CD4-positive, alpha-beta memory T cell (primary cell): ENCODE results near the gene OSGIN1. TPM values are rescaled to one million over a fixed set of nuclear protein-coding genes. Genes with fewer than 3 reads are reported as not detected.

ENCODE experiments used
- CTCF ChIA-PET: fragments of 350-600 bp; sonication (Branson Sonifier 250); formaldehyde crosslinking; loops from one replicate; lab custom pipeline; 2021; ENCODE audit warnings: inconsistent platforms; ENCODE audit not compliant: partially characterized antibody; lab: Charles Lee
- POLR2A ChIA-PET: fragments of 350-600 bp; sonication (Branson Sonifier 250); formaldehyde crosslinking; loops from one replicate; lab custom pipeline; 2021; ENCODE audit not compliant: partially characterized antibody; lab: Charles Lee
- DNase-seq, 5 donors: peaks; one replicate each; pipeline versions ENCODE4 v3.0.0 to v3.0.0-alpha.2; 2020 to 2022; ENCODE audit warnings: mixed read lengths in 1 of 5
- H3K27ac ChIP-seq: one replicate; pipeline ENCODE4 v1.7.0; 2013; ENCODE audit warnings: low read depth, low read length
- H3K27me3 ChIP-seq: 2 replicates; pipeline ENCODE4 v1.7.0; 2013; ENCODE audit warnings: mild to moderate bottlenecking, low read length, moderate library complexity; ENCODE audit not compliant: insufficient read depth
- H3K36me3 ChIP-seq: 2 replicates; pipeline ENCODE4 v1.7.0; 2013; ENCODE audit warnings: mild to moderate bottlenecking, low read length, moderate library complexity; ENCODE audit not compliant: insufficient read depth
- H3K4me1 ChIP-seq: 2 replicates; pipeline ENCODE4 v1.7.0; 2013; ENCODE audit warnings: mild to moderate bottlenecking, low read length, moderate library complexity; ENCODE audit not compliant: insufficient read depth
- H3K4me3 ChIP-seq, 2 donors: one replicate each; pipeline ENCODE4 v1.7.0; 2013; ENCODE audit warnings: low read length in 2 of 2, mild to moderate bottlenecking in 1 of 2
- H3K9me3 ChIP-seq, 2 donors: one replicate each; pipeline ENCODE4 v1.7.0; 2013; ENCODE audit warnings: low read length in 2 of 2, control low read depth in 1 of 2; ENCODE audit not compliant: control insufficient read depth in 1 of 2
- H3K27ac Mint-ChIP-seq, 7 donors: one replicate each; pipeline ENCODE4 v1.8.0; 2020 to 2021; ENCODE audit warnings: mixed read lengths in 7 of 7, mild to moderate bottlenecking in 6 of 7, inconsistent platforms in 3 of 7, moderate library complexity in 3 of 7
- H3K27me3 Mint-ChIP-seq, 2 donors: one replicate each; pipeline ENCODE4 v1.8.0; 2020 to 2021; ENCODE audit warnings: mixed read lengths in 2 of 2
- H3K36me3 Mint-ChIP-seq, 2 donors: one replicate each; pipeline ENCODE4 v1.8.0; 2020 to 2021; ENCODE audit warnings: mixed read lengths in 2 of 2, inconsistent platforms in 1 of 2, mild to moderate bottlenecking in 1 of 2
- H3K4me1 Mint-ChIP-seq, 4 donors: one replicate each; pipeline ENCODE4 v1.8.0; 2020 to 2021; ENCODE audit warnings: mixed read lengths in 4 of 4, mild to moderate bottlenecking in 1 of 4
- H3K4me3 Mint-ChIP-seq, 8 donors: one replicate each; pipeline ENCODE4 v1.8.0; 2020 to 2021; ENCODE audit warnings: mixed read lengths in 8 of 8, mild to moderate bottlenecking in 7 of 8, moderate library complexity in 6 of 8, inconsistent platforms in 3 of 8
- H3K9me3 Mint-ChIP-seq, 8 donors: one replicate each; pipeline ENCODE4 v1.8.0; 2020 to 2021; ENCODE audit warnings: mixed read lengths in 8 of 8, mild to moderate bottlenecking in 5 of 8, inconsistent platforms in 3 of 8, moderate library complexity in 1 of 8
- intact Hi-C: fragments of 100-400 bp; cut with micrococcal nuclease; formaldehyde crosslinking; loops from one replicate; pipeline ENCODE4 v1.15.1; 2023
- polyA plus RNA-seq, 2 donors: library from polyadenylated mRNA; unstranded; fragments of 300-500 nt; fragmentation: Illumina TruSeq; gene quantifications; one replicate each; pipeline ENCODE4 v1.2.3, GENCODE V29; 2021
- total RNA-seq, 2 experiments: library from RNA; stranded (reverse); gene quantifications; one replicate each; pipeline ENCODE4 v1.2.3, GENCODE V29; 2021

The OSGIN1 gene
- total and polyA plus RNA-seq, 4 experiments from 2014 or later, result 0.28 to 1.2 (median 1.1) TPM; not detected in 1

DNA sequence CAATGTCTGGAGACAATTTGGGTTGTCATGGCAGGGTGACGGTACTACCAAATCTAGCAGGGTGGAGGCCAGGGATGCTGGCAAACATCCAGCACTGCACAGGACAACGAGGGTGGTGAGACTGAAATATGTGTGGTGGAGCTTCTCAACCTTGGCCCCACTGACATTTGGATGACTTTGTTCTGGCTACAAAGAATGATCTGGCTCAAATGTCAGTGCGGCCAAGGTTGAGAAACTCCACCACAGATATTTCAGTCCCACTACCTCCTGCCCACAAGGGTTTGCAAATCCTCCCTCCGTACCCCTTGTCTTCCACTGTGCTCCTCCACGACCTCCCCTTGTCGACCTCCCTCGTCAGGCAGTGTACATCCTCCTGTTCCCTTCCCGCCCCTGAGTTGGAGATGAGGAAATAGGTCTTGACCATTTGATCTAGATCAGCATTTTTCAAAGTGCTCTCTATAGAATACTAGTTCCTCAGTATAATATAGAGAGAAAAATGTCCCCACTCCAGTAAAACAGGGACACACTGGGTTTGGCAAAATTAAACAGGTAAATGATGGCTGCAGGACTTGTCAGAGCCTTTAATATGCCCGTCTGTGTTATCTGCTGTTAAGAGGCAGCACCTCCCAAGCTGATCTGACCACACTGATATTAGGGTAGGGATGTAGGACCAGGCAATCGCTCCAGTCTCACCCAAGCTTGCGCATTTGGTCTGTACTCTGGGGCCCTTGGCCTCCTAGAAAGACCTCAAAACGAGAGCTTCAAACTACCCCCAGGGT, 6.8 kb downstream of the OSGIN1 start:
- H3K4me3 ChIP-seq, result no peak overlapping the region
- H3K27ac ChIP-seq, result no peak overlapping the region
- no peaks in the 10 kb centered on the region for H3K9me3 ChIP-seq
- H3K4me3 Mint-ChIP-seq, result no peak overlapping the region
- CTCF ChIA-PET, result no interaction called here
- intact Hi-C loops, result no loop called here
- H3K4me1 ChIP-seq, result no peaks in the 10 kb centered on the region
- DNase-seq, result no peak
- POLR2A ChIA-PET, result no interaction called here
- H3K4me1 Mint-ChIP-seq, result no peaks in the 10 kb centered on the region
- H3K27ac Mint-ChIP-seq, result no peak overlapping the region
- H3K27me3 ChIP-seq, result no peaks in the 10 kb centered on the region
- H3K9me3 Mint-ChIP-seq, result no peaks in the 10 kb centered on the region
- peaks cover 5 to 6% of the 10 kb centered on the region in 2 donors for H3K27me3 Mint-ChIP-seq
- no peaks in the 10 kb centered on the region for H3K36me3 ChIP-seq
- H3K36me3 Mint-ChIP-seq, result no peaks in the 10 kb centered on the region

DNA sequence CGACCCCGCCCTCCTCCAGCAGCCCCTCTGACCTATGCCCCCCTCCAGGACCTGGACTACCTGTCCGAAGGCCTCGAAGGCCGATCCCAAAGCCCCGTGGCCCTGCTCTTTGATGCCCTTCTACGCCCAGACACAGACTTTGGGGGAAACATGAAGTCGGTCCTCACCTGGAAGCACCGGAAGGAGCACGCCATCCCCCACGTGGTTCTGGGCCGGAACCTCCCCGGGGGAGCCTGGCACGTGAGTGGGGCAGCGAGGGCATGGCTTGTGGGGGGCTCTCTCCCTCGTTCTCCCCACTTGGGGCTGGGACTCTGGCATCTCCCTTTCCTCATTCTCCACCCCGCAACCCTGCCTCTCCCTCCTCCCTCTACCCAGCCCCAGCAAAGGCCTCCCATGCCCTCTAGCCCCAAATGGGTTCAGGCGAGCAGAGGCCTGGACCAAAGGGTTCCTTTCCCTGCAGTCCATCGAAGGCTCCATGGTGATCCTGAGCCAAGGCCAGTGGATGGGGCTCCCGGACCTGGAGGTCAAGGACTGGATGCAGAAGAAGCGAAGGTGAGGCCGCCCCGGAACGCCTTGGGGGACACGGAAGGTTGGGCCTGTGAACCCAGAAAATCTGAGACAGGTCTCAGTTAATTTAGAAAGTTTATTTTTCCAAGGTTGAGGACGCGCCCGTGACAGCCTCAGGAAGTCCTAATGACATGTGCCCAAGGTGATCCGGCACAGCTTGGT, 7.6 kb downstream of the OSGIN1 start:
- Mint-ChIP-seq H3K4me1 (no peaks in the 10 kb centered on the region), H3K36me3 (no peaks in the 10 kb centered on the region), H3K9me3 (no peaks in the 10 kb centered on the region), H3K27me3 (peaks cover 0 to 2% of the 10 kb centered on the region in 2 donors), H3K27ac (peak overlapping the region in 1 of 7 donors; percentile 64), H3K4me3 (no peak overlapping the region)
- no peaks in the 10 kb centered on the region for H3K27me3 ChIP-seq
- POLR2A ChIA-PET, result no interaction called here
- CTCF ChIA-PET, result no interaction called here
- no peaks in the 10 kb centered on the region for H3K4me1 ChIP-seq
- H3K9me3 ChIP-seq, result no peaks in the 10 kb centered on the region
- H3K27ac ChIP-seq, result no peak overlapping the region
- H3K36me3 ChIP-seq, result no peaks in the 10 kb centered on the region
- no peak overlapping the region for H3K4me3 ChIP-seq
- intact Hi-C loops, result no loop called here
- DNase-seq, result no peak

DNA sequence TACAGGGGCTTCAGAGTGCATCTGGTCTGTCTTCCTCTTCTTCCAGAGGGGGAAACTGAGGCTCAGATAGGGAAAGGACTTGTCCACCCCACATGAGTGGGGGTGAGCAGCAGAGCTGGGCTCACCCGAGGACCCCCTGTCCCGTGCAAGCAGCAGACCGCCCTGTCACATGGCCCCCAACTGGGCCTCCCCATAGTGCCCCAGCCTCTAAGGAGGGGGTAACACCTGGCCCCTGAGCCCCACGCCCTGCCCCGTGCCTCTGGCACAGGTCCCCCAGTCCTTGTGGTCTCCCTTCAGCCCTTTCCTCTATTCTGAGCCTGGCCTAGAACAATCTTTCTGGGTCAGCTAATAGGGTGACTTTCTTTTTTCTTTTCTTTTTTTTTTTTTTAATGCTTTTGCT, 8.6 kb downstream of the OSGIN1 start:
- Histone ChIP-seq H3K27ac (no peak overlapping the region), H3K9me3 (no peaks in the 10 kb centered on the region), H3K4me1 (no peaks in the 10 kb centered on the region), H3K27me3 (no peaks in the 10 kb centered on the region), H3K36me3 (no peaks in the 10 kb centered on the region), H3K4me3 (no peak overlapping the region)
- Mint-ChIP-seq H3K27ac (no peak overlapping the region), H3K27me3 (peaks cover 0 to 2% of the 10 kb centered on the region in 2 donors), H3K4me1 (no peaks in the 10 kb centered on the region), H3K36me3 (no peaks in the 10 kb centered on the region), H3K9me3 (no peaks in the 10 kb centered on the region), H3K4me3 (no peak overlapping the region)
- intact Hi-C loops, result no loop called here
- no peak for DNase-seq
- POLR2A ChIA-PET, result no interaction called here
- CTCF ChIA-PET, result no interaction called here

DNA sequence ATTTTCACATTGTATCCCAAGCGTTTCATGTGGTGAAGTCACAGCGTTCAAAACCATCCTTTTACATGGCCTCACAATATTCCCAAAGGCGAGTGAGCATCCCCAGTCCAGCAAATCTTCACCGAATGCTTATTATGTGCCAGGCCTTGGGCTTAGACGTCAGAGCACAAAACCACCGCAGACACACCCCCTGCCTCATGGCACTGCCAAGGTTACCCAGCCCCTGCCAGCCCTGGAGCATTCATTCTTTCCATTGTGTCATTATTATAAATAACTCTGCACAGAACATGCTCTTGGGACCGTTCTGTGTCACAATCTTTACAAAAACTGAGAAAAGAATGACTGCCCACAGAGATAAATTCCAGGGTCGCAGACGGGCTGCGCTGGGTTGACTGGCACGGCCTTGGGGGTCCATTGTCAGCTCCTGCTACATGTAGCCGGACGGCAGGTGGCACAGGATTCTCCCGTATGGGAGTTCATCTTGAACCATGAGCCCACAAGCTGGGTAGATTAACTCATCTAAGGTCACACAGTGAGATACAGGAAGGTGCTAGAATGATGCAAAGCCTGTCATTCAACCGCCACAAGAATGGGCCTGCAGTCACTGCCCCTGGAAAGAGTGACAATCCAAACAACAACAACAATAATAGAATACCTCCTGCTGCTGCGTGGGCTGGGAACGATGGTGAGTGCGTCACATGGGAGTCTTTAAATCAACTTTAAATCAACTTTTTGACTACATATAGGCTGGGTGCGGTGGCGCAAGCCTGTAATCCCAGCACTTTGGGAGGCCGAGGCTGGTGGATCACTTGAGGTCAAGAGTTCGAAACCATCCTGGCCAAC, 10.5 kb downstream of the OSGIN1 start:
- H3K36me3 Mint-ChIP-seq, result no peaks in the 10 kb centered on the region
- DNase-seq, result no peak
- no peak overlapping the region for H3K4me3 Mint-ChIP-seq
- H3K9me3 Mint-ChIP-seq, result peaks cover 0 to 2% (median 0%) of the 10 kb centered on the region in 8 donors
- no peak overlapping the region for H3K27ac ChIP-seq
- H3K9me3 ChIP-seq, result no peaks in the 10 kb centered on the region
- peaks cover 0 to 4% (median 2%) of the 10 kb centered on the region in 4 donors for H3K4me1 Mint-ChIP-seq
- CTCF ChIA-PET, result no interaction called here
- H3K4me3 ChIP-seq, result no peak overlapping the region
- no peaks in the 10 kb centered on the region for H3K4me1 ChIP-seq
- no peak overlapping the region for H3K27ac Mint-ChIP-seq
- H3K36me3 ChIP-seq, result no peaks in the 10 kb centered on the region
- POLR2A ChIA-PET, result no interaction called here
- intact Hi-C loops, result no loop called here
- peaks cover 3 to 6% of the 10 kb centered on the region in 2 donors for H3K27me3 Mint-ChIP-seq
- H3K27me3 ChIP-seq, result no peaks in the 10 kb centered on the region

DNA sequence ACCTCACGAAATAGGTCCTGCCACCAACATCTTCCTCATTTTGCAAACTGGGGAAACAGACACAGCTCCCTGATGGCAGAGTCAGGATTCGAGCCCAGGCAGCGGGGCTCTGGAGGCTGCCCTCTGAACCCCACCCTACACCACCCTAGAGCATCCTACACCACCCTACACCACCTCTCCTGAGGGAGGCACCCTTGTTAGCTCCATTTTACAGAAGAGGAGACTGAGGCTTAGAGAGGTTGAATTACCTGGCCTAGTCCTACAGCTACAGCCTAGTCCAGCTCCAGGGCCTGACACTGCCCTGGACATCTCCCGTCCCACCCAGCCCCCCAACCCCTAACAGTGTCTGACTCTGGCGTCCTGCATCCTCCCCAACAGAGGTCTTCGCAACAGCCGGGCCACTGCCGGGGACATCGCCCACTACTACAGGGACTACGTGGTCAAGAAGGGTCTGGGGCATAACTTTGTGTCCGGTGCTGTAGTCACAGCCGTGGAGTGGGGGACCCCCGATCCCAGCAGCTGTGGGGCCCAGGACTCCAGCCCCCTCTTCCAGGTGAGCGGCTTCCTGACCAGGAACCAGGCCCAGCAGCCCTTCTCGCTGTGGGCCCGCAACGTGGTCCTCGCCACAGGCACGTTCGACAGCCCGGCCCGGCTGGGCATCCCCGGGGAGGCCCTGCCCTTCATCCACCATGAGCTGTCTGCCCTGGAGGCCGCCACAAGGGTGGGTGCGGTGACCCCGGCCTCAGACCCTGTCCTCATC, 11.8 kb downstream of the OSGIN1 start:
- CTCF ChIA-PET, result interaction anchor here (0.9 to 1.1 kb wide), 2 partner anchors 9 to 222 kb away, joined by 3 read pairs; partner anchors contain the start of gene TAF1C
- H3K36me3 ChIP-seq, result no peaks in the 10 kb centered on the region
- Mint-ChIP-seq H3K9me3 (peaks cover 0 to 2% (median 0%) of the 10 kb centered on the region in 8 donors), H3K36me3 (no peaks in the 10 kb centered on the region), H3K4me1 (peaks cover 0 to 4% (median 2%) of the 10 kb centered on the region in 4 donors), H3K27me3 (peaks cover 5 to 9% of the 10 kb centered on the region in 2 donors), H3K4me3 (no peak overlapping the region), H3K27ac (no peak overlapping the region)
- H3K27me3 ChIP-seq, result no peaks in the 10 kb centered on the region
- no peaks in the 10 kb centered on the region for H3K9me3 ChIP-seq
- H3K4me1 ChIP-seq, result no peaks in the 10 kb centered on the region
- intact Hi-C loops, result no loop called here
- no peak overlapping the region for H3K4me3 ChIP-seq
- POLR2A ChIA-PET, result no interaction called here
- no peak overlapping the region for H3K27ac ChIP-seq
- no peak for DNase-seq

DNA sequence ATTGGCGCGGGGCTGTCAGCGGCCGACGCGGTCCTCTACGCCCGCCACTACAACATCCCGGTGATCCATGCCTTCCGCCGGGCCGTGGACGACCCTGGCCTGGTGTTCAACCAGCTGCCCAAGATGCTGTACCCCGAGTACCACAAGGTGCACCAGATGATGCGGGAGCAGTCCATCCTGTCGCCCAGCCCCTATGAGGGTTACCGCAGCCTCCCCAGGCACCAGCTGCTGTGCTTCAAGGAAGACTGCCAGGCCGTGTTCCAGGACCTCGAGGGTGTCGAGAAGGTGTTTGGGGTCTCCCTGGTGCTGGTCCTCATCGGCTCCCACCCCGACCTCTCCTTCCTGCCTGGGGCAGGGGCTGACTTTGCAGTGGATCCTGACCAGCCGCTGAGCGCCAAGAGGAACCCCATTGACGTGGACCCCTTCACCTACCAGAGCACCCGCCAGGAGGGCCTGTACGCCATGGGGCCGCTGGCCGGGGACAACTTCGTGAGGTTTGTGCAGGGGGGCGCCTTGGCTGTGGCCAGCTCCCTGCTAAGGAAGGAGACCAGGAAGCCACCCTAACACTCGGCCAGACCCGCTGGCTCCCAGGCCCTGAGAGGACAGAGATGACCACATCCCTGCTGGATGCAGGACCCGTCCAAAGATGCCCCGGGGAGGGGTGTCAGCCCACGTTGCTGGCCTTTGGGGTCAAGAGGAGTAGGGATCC, 12.6 kb downstream of the OSGIN1 start:
- Histone ChIP-seq H3K4me3 (no peak overlapping the region), H3K36me3 (no peaks in the 10 kb centered on the region), H3K9me3 (no peaks in the 10 kb centered on the region), H3K27ac (no peak overlapping the region), H3K4me1 (no peaks in the 10 kb centered on the region), H3K27me3 (no peaks in the 10 kb centered on the region)
- Mint-ChIP-seq H3K27ac (no peak overlapping the region), H3K4me3 (peak overlapping the region in 1 of 8 donors; percentile 32), H3K36me3 (no peaks in the 10 kb centered on the region), H3K4me1 (peaks cover 0 to 4% (median 2%) of the 10 kb centered on the region in 4 donors), H3K27me3 (peaks cover 5 to 11% of the 10 kb centered on the region in 2 donors), H3K9me3 (peaks cover 0 to 2% (median 0%) of the 10 kb centered on the region in 8 donors)
- intact Hi-C loops, result no loop called here
- ChIA-PET POLR2A (no interaction called here), CTCF (interaction anchor here (1.1 kb wide), 1 partner anchor 10 kb away, joined by 3 read pairs; no protein-coding TSS in a partner anchor)
- DNase-seq, result no peak
